Measurements from ENCODE around the gene NOTCH4. TPM values are rescaled to one million over a fixed set of nuclear protein-coding genes. Genes with fewer than 3 reads are reported as not detected.

Gene NOTCH4
- total and polyA plus RNA-seq, 7 donors, result 1.2 to 23.0 (median 5.4) TPM

GRCh38 chr6:32255199-32256153 lies 31.6 kb upstream of the NOTCH4 start:
- Histone ChIP-seq H3K4me1 (peaks cover 0 to 11% (median 8%) of the 10 kb centered on the region in 4 donors), H3K9me3 (no peaks in the 10 kb centered on the region), H3K36me3 (no peaks in the 10 kb centered on the region), H3K4me3 (peak overlapping the region; percentile 20 to 47 (median 44)), H3K27ac (peak overlapping the region; percentile 61 to 69 (median 67)), H3K27me3 (no peaks in the 10 kb centered on the region)
- peak; percentile 90 for DNase-seq
- intact Hi-C loops (cut with DNase I), result no loop called here
- WGBS, 2 donors, result 11 to 16% methylated on average over 30 of the region's 30 CpGs
- TF ChIP-seq EP300 (IDR thresholded peaks at IDR 0.05) (no peak), POLR2AphosphoS5 (IDR thresholded peaks at IDR 0.05) (peak; percentile 24 to 47 (median 37)), POLR2A (IDR thresholded peaks at IDR 0.05) (no peak), CTCF (IDR thresholded peaks at IDR 0.05) (peak in 3 of 4 experiments; percentile 43 to 77 (median 56))

GRCh38 chr6:32254761-32255198 lies 30.9 kb upstream of the NOTCH4 start:
- no peaks in the 10 kb centered on the region for H3K27me3 ChIP-seq
- intact Hi-C loops (cut with DNase I), result no loop called here
- WGBS, 2 donors, result 25 to 29% methylated on average over 12 of the region's 12 CpGs
- H3K27ac ChIP-seq, result peak overlapping the region; percentile 61 to 69 (median 67)
- peaks cover 0 to 11% (median 8%) of the 10 kb centered on the region in 4 donors for H3K4me1 ChIP-seq
- no peaks in the 10 kb centered on the region for H3K9me3 ChIP-seq
- TF ChIP-seq CTCF (IDR thresholded peaks at IDR 0.05) (peak in 1 of 4 experiments; percentile 52), POLR2A (IDR thresholded peaks at IDR 0.05) (no peak)
- H3K36me3 ChIP-seq, result no peaks in the 10 kb centered on the region
- H3K4me3 ChIP-seq, result peak overlapping the region; percentile 20 to 47 (median 44)
- DNase-seq, result no peak

GRCh38 chr6:32252331-32253009 lies 28.6 kb upstream of the NOTCH4 start:
- peaks cover 0 to 11% (median 8%) of the 10 kb centered on the region in 4 donors for H3K4me1 ChIP-seq
- DNase-seq, result no peak
- no peaks in the 10 kb centered on the region for H3K9me3 ChIP-seq
- no peaks in the 10 kb centered on the region for H3K27me3 ChIP-seq
- TF ChIP-seq POLR2AphosphoS5 (IDR thresholded peaks at IDR 0.05), result no peak
- TF ChIP-seq EP300 (IDR thresholded peaks at IDR 0.05), result no peak
- TF ChIP-seq CTCF (IDR thresholded peaks at IDR 0.05), result no peak
- TF ChIP-seq POLR2A (IDR thresholded peaks at IDR 0.05), result no peak
- intact Hi-C loops (cut with DNase I), result no loop called here
- no peak overlapping the region for H3K27ac ChIP-seq
- WGBS, 2 donors, result 44 to 50% methylated on average over 2 of the region's 2 CpGs
- H3K4me3 ChIP-seq, result no peak overlapping the region
- H3K36me3 ChIP-seq, result no peaks in the 10 kb centered on the region

GRCh38 chr6:32249262-32249661 lies 25.4 kb upstream of the NOTCH4 start:
- no peaks in the 10 kb centered on the region for H3K27me3 ChIP-seq
- no peaks in the 10 kb centered on the region for H3K9me3 ChIP-seq
- intact Hi-C loops (cut with DNase I), result loop anchor here (10.0 kb wide), 2 partner anchors 456 to 556 kb away; no protein-coding TSS in a partner anchor
- no peak overlapping the region for H3K27ac ChIP-seq
- TF ChIP-seq EP300 (IDR thresholded peaks at IDR 0.05) (no peak), CTCF (IDR thresholded peaks at IDR 0.05) (no peak), POLR2A (IDR thresholded peaks at IDR 0.05) (no peak), POLR2AphosphoS5 (IDR thresholded peaks at IDR 0.05) (no peak)
- no peaks in the 10 kb centered on the region for H3K36me3 ChIP-seq
- H3K4me3 ChIP-seq, result no peak overlapping the region
- peaks cover 0 to 11% (median 9%) of the 10 kb centered on the region in 4 donors for H3K4me1 ChIP-seq
- WGBS, 2 donors, result 90 to 97% methylated on average over 2 of the region's 2 CpGs
- no peak for DNase-seq
